Activated T-cell treated with anti-CD3 and anti-CD28 coated beads for 4 hours (primary cell): ENCODE results near the gene ANKS1B.
A peak's percentile ranks its signal among the peaks of the same experiment; 100 is the strongest.

Source experiments
- DNase-seq: peaks from one replicate; pipeline ENCODE4 v3.0.0-alpha.2; 2020

Gene ANKS1B

DNA sequence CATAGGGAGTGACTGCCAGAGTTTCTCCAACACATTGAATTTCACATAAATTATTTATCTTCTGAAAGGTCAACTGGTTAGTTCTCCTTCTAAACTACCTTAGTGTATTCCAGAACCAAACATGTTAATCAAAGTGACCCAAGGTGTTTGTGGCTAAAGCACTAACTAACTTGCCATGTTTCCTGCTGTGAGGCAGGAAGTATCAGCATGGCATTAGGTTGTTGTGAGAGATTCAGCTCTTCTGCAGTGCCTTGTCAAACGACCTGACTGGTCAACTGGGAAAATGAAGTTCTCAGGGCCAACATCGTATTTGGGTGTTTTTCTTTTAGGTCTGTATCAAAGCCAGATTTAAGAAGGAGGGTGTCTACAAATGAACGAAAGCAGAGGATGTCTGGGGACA, 891.6 kb downstream of the ANKS1B start:
- no peak for DNase-seq

DNA sequence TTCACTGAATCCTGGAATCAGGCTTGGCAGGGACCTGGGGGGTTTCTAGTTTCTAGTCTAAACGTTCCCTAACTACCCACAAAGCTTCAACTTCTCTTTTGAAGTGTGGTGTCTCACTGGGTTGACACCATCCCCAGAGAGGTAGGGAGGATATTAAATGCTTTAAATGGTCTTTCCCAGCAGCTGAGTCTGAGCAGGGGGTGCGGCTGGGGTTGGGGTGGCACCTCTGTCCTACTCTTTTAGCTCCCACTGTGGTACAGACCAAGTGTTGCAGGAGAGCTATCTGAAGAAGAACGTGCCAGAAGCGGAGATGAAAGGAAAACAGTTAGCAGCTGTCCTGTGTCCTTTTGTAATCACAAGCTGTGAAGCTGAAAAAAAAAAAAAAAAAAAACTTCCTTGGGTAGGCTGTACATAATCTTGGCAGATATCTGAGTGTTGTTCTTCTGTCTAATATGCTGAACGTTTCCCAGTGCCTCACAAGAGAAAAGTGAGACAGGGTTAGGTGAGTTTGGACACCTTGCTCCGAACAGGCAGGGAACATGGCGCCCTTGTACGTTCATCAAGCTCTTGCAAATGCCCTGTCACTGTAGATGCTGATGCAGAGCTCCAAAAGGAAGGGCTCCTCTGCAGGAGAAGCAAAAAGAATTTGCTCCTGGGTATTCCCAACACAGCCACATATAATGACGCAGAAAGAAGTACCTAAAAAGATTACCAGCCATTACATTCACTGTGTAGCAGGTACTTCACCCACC, 892.5 kb downstream of the ANKS1B start:
- DNase-seq = no peak

DNA sequence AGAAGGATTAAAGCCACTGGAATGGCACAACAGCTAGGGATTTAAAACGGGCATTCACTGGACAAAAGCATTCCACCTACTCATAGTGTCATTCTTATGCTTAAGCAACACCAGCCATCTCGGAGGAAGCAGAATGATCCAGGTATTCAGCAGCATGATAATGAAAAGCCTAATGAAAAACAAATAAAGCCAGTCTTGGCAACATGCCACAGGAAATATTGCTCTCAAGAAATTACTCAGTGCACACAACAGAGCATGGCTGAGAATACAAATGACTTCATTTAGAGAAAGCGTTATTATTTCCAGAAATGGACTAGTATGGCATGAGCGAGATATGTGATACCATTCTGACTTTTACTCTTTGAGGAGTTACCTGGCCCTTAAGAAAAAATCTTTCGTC, 897.5 kb downstream of the ANKS1B start:
- DNase-seq = no peak

DNA sequence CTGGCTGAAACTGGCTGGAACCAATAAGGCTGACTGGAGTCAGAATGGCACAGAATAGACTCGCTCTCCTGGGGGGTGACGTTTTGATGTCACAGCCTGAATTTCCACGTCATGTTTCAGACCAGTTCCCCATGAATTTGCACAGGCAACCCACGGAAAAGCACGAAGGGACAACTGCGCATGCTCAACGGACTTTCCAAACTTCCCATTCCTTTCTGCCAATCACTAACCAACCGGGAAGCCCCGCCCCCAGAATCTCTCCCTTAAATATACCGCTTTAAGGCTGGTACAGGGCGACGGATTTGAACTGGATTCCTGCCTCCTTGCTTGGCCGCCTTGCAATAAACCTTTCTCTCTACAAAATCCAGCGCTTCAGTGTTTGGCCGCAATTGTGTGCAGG, 904.9 kb downstream of the ANKS1B start:
- DNase-seq = no peak

DNA sequence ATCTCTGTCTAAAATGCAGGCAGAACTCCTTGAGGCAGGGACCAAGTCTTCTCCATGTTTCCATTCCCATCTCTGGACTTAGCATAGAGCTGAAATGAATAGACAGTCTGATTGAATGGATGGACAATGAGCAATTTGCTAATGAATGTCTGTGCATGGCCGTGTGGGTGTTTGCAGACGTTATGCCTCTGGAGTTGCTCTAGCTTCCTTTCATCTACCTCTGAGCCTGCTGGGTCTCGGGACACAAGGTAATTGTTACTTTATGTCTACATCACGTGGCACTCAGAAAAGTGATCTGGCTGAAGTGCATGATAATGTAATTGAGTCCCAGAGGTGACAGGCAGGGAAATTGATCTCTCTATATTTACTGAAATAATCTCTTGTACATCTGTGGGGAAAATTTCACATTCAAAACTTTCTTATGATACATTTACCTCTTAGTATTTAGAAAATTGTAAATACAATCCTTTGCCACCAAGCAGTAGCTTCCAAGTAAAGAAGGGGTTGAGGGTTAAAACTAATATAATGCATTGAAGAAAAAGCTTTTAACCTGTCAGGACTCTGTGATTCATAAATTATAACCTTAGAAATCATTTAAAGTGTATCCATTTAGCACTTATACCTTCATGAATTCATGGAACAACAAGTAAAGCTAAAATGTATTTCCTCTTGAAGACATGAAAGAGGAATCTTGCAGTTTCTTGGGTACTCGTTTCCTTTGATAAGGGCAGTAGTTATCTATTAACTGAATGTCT, 915.6 kb downstream of the ANKS1B start:
- no peak for DNase-seq

DNA sequence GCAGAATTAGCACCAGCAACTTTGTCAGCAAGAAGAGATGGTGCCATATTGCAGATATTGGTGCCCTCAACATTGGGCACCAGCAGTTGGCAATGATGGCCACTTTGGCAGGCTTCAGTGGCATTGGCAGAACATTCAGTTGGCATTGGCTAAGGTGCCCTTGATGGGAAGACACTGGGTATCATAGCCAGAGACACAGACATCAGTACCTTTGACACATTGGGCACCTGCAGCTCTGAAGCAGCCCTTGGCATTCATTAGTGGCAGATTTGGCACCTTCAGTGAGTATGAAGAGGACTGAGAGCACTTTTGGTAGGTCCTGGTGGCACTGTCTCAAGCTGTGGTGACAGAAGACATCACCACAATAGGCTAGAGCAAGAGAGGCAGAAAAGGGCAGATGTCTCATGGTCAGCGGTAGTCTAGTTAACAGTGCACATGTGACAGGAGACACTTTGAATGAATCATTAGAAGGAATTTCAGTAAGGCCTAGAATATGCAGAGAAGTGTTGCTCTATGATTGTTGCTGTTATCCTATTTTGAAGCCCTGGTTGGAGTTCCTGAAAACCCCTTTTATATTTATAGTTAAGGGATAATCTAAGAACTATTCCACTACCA, 917.5 kb downstream of the ANKS1B start:
- DNase-seq = no peak

DNA sequence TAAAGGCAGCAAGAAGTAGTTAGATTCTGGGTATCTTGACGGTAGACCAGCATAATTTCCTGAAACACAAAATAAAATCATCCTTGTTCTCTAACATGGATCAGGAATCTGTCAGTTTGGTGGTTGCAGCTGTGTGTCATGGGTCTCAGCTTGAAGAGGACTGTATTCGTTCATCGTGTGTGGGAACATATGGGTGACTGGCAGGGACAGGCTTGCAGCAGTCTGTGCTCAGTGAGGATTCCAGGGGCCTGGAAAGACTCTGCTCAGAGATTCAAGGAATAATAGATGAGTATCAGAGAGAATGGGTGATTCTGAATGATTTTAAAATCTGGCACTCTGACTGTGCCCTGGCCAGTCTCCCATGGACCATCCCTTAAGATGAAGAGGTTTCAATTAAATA, 918.0 kb downstream of the ANKS1B start:
- no peak for DNase-seq

DNA sequence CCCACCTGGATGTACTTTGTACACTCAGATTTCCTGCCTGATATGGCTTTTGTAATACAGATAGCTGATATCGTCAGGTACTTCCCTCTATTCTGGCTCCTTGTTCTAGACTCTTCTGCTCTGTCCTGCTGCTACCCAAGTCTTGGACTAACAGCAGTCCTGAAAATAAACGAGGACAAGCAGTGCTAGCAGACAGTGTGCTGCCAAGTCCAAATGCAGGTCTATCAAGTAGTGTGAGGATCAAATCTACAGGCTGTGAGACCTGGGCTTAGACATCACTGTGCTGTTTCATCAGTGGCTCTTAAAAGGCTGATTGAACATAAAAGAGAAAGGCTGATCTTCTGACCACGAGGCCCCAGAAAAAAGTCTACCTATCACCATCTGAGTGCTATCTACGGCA, 921.6 kb downstream of the ANKS1B start:
- DNase-seq = no peak

DNA sequence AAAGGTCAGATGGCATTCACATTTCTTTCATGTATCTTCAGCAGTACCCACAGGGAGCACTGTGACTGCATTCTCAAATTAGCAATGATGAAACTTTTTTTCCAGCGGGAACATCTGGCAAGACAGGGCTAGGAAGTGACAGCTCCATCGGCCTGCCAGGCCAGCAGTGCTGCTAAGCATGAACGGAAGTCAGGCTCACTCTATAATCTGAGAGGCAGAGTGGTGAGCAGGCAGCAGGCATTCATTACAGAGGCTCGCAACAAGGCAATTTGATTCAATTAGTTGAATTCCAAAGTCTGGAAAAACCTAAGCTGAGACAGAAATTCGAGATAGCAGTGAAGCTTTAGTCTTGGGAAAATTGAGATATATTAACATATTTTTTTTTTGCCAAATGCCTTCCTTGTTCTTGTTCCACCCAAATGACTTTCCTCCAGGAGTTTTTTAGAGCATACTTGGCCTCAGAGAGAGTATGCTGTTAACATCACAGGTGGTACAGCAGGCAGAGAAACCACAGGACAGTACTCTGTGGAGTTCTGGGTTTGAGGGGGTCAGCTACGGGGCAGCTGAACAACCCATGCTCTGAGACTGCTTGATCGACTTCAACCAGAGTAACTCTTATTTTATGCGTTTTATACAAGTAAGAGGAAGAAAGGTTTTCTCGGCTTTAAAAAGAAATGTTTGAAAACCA, 924.8 kb downstream of the ANKS1B start:
- no peak for DNase-seq

DNA sequence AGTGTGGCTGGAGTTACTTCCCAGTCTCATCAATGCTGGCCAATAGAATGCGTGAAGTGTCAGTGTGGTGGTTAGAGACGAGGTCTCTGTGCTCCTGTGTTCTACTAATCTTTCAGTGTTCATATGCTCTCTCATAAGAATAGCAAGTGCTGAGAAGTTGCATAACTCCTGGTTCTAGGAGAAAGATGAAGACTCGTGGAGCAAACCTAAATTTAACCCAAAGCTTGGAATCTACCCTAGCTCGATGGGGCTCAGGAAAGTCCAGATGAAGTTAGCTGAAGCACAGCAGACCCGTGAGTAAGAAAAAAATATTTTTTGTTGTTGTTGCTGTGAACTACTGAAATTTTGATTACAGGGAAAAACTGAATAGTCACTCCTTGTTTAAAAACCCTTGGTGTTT, 927.1 kb downstream of the ANKS1B start:
- DNase-seq = no peak

DNA sequence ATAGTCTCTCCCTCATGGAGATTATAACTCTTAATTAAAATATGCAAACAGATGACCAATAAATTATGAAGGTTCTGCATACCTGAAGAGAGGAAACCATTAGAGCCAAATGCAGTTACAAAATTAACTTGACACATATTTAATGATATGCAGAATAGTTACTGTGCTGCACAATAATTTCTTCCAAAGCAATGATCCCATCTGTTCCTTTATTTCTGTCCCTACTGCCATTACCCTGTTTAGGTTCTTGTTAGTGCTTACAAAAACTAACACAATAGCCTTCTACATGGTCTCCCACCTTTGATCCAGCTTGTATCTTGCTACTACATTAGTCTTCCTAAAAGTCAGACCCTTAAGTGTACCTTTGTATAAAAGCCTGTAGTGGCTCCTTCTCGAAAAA, 928.5 kb downstream of the ANKS1B start:
- no peak for DNase-seq

DNA sequence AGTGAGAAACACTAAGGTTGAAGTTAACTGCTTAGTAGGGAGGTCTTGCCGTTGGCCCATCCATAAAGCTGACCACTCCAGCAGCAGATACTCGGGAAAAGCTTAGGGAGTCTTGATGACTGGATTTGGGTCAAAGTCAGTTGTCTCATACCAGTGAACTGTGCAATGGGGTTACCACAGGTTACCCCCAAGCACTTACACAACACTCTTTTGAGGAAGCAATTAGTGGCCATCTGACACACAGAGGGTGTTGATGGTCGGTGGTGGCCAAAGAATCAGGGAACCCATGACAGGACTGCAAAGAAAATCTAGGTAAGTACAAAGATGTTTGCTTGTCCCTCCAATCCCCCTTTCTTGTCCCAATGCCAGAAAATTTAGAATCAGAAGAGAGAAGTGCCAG, 929.4 kb downstream of the ANKS1B start:
- no peak for DNase-seq

DNA sequence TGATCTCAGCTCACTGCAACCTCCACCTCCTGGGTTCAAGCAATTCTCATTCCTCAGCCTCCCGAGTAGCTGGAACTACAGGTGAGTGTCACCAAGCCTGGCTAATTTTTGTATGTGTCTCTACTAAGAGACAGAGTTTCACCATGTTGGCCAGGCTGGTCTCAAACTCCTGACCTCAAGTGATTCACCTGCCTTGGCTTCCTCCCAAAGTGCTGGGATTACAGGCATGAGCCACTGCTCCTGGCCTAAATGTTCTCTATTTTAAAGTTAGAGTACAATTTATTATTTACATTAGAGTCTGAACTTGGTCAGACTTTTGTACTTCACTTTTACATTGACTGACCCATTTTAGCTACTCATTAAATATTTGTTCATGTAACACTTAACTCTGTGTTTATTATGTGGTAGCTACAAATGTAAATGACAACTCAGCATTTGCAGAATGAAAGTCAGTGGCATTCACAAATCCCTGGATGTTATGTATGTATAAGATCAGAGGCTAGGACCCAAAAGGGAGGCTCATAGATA, 930.1 kb downstream of the ANKS1B start:
- no peak for DNase-seq

DNA sequence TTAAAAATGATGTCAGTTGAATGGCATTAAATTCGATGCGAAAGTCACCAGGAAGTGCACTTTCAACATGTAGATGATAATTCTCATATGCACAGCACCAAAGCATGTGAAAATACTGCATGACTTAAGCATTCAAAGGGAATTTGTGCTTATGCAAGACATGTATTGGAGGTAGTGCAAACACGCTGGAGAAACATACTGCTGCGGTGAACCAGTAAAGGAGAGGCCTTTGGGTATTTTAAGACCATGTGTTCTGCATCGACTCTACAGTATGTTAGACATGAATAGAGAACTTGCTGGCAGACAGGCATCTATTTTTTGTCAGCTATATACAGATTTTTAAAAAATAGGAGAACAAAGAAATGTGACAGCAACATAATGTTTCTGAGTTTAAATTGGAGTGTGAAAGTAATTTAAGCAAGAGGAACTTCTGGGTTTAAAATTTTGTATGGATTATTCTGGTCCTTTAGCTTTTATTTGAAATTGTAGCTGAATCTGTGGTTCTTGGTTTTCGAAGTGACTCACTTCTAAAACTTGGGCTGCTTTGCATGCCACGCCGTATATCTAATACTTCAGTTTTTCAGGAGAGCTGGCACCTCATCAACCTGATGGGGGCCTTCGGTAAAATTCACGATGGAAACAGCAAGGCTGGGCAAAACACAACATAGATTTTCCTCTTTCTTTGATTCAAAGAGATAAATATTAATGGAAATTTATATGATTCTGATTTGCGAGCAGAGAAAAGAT, 930.9 kb downstream of the ANKS1B start:
- no peak for DNase-seq

DNA sequence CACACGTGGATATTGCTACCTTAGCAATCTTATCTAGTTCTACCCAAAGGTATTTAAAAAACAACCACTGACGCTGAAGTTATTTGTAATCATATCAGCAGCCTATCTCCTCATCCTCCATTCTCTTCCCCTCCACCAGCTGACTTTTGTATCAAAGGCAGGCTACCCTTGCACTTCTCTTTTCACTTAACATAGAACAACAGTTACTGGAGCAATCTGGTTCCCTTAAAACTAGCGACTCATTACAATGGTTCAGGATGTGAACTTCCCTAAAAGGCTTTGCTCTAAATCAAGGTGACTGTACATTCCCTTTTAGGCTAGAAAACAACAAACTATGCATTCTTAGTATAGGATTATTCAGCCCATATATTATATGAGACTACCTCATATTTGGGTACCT, 935.0 kb downstream of the ANKS1B start:
- no peak for DNase-seq

DNA sequence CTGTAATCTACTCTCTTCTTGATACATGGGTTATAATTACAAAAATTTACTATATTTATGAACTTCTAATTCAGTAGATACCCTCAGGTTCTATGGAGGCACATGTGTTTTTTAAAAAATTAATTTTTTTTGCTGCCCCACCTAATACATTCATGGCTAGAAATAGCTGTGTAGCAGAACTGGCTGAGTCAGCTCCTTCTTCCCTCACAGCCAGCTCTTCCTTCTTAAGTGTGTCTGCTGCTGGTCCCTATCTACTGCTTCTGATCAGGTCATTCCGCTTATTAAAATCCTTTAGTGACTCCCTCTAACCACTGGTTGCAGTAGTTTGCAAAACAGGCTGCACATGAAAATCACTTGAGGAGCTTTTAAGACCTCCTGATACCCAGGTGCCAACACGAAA, 939.6 kb downstream of the ANKS1B start:
- DNase-seq = no peak

DNA sequence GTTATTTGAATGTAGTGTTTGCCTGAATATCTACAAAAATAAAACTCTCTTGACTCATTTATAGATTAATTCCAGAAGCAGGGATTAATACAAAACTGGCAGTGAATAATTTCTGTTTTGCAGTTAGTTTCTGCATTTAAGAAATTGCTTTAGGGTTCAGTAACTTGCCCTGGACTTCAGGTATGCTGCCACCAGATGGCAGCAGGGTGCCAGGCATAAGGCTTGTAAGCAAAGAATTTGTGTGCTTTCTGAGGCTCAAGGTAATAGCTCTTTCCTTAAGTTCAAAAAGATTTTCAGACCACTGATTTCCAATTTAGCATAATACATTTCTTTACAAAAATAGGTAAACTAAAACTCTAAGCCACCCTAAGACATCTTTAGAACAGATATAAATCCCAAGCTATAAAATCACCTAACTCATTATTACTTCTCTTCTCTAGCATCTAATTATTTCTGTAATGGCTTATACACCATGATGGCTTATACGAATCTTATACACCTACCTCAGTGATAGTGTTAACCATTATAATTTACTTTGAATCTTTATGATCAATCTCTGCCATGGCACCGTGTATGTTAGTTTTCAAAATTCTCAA, 941.3 kb downstream of the ANKS1B start:
- DNase-seq = peak; percentile 2

DNA sequence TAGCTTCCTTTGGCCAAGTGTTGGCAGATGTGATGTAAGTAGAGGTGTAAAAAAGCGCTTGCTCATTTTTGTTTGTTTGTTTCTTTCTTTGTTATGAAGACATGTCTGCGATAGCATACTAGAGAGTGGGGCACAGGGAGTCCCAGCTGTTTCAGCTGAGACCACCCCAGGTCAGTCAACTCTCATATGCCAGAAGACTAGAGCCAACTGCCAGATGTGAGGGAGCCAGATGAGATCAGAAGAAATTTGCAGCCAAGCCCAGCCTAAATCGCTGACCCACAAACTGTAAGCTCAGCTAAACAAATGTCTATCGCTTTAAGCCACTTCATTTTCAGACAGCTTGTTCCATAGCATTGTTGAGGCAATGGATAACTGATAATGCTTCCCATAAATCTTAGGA, 942.5 kb downstream of the ANKS1B start:
- no peak for DNase-seq

DNA sequence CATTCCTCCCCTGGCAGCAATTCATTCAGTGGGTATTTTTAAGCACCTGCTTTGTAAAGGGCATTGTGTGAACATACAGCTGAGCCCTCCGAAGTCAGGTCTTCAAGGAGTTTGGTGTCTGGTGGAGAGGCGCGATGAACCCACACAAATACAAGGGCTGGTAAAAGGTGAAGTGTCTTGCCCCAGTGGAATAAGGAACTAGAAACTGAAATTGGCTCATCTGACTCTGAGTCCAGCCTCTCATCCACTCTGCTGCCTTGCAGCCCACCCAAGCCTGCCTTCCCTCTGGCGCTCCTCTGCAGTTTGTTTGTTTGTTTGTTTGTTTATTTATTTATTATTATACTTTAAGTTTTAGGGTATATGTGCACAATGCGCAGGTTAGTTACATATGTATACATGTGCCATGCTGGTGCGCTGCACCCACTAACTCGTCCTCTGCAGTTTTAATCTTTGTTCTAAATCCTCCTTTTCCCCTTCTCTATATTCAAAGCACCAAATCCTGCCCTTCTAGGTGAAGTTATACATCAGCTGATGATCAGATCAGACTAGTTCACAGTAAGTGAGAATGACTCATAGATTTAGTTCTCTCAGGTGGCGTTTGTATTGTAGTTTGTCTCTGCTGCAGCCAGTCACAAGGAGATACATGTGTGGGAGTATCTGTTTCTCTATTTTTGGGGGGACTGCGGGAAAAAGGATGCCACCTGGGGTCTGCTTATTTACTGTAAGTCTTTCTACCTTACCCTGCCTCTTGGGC, 945.2 kb downstream of the ANKS1B start:
- DNase-seq = no peak

DNA sequence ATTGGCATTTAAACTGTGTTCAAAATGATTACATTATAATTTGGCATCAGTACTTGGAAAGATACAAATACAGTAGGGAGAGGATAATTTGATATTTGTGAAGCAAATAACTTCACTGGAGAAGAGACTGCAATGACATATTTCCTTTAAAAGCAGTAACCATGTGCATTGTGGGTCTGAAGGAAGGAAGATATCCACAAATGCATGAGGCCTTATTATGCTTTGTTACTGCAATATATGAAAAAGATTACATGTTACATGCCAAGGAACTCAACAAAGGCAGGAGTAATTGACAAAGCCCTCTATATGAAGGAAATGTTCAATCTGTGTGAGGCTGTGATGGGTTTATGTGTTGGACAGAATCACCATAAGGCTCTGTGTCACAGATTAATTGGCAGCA, 948.2 kb downstream of the ANKS1B start:
- no peak for DNase-seq

DNA sequence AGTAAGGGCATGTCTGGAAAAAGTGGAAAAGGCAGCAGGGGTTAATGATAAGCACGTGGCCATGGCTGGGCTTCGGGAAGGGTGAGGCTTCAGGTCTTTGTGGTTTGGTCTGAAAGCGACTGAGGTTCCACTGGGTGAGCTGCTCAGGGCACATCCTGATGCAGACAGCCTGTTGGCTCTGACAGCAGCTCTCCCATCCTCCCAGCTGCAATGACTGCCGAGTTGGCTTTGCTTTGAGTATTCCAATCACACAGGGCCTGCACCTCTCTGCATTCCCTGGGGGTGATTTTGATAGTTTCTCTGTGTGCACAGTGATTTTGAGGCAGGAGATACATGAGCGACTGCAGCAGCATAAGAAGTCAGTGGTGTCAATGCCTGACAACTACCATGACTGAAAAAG, 948.9 kb downstream of the ANKS1B start:
- no peak for DNase-seq
